ENCODE results near the gene KDM3A. TPM values are rescaled to one million over a fixed set of nuclear protein-coding genes. Genes with fewer than 3 reads are reported as not detected.

KDM3A gene
- total RNA-seq, 4 donors from 2014 or later, result 87.5 to 121 (median 105) TPM

DNA sequence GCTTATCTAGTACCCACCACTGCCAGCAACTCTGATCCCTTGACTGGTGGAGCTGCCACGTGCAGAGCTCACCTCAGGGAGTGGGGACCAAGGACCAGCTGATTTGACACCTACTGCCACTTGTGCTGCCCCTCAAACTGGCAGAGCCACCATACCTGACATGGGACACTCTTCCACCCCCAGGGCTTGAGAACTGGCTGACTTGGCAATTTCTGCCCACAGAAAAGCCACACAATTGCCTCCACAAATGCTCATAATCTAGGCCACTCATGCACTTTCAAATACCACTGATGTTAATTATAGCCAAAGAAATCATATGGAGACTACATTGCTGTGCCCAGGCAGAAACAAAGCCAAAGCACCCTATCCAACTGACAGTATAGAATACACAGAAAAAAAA is 11.8 kb upstream of the KDM3A start:
- intact Hi-C loops (cut with DNase I; ENCODE audit: low total_unique reads), result no loop called here
- 50% methylated on average over 1 of the region's 1 CpG for WGBS, 2 donors
- DNase-seq (ENCODE audit: low spot score in 2 of 2), result no peak
- TF ChIP-seq POLR2A (IDR thresholded peaks at IDR 0.05), result no peak
- TF ChIP-seq, protein P1, sequence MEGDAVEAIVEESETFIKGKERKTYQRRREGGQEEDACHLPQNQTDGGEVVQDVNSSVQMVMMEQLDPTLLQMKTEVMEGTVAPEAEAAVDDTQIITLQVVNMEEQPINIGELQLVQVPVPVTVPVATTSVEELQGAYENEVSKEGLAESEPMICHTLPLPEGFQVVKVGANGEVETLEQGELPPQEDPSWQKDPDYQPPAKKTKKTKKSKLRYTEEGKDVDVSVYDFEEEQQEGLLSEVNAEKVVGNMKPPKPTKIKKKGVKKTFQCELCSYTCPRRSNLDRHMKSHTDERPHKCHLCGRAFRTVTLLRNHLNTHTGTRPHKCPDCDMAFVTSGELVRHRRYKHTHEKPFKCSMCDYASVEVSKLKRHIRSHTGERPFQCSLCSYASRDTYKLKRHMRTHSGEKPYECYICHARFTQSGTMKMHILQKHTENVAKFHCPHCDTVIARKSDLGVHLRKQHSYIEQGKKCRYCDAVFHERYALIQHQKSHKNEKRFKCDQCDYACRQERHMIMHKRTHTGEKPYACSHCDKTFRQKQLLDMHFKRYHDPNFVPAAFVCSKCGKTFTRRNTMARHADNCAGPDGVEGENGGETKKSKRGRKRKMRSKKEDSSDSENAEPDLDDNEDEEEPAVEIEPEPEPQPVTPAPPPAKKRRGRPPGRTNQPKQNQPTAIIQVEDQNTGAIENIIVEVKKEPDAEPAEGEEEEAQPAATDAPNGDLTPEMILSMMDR (IDR thresholded peaks at IDR 0.05), result no peak
- H3K4me3 ChIP-seq (ENCODE audit: low read depth, poor library complexity, severe bottlenecking), result no peak overlapping the region

DNA sequence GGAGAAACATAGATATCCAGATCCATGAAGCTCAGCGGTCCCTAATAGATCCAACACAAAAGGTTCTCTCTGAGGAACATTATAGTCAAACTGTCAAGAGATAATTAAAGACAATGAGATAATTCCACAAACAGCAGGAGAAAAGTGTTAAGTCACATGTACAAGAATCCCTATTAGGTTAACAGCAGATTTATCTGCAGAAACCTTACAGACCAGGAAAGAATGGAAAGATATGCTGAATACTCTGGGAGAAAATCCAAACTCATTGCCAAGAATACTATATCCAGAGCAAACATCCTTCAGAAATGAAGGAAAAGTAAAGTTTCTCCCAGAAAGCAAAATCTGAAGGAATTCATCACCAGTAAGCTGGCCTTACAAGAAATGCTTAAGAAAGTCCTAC is 10.8 kb upstream of the KDM3A start:
- DNase-seq (ENCODE audit: low spot score in 2 of 2), result no peak
- TF ChIP-seq, protein P1 (IDR thresholded peaks at IDR 0.05), result no peak
- no peak for TF ChIP-seq POLR2A (IDR thresholded peaks at IDR 0.05)
- 93 to 100% methylated on average over 1 of the region's 1 CpG for WGBS, 2 donors
- no peak overlapping the region for H3K4me3 ChIP-seq (ENCODE audit: low read depth, poor library complexity, severe bottlenecking)
- intact Hi-C loops (cut with DNase I; ENCODE audit: low total_unique reads), result no loop called here

DNA sequence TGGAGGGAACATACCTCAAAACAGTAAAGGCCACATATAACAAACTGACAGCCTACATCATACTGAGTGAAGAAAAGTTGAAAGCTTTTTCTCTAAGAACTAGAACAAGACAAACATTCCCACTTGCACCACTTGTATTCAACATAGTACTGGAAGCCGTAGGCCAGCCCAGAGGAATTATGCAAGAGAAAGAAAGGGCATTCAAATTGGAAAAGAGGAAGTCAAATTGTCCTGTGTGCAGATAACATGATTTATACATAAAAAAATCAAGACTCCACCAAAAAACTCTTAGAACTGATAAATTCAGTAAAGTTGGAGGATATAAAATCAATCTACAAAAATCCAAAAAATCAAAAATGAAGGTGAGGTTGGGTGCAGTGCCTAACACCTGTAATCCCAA is 8.0 kb upstream of the KDM3A start:
- intact Hi-C loops (cut with DNase I; ENCODE audit: low total_unique reads), result no loop called here
- no peak for DNase-seq (ENCODE audit: low spot score in 2 of 2)
- TF ChIP-seq, protein P1 (IDR thresholded peaks at IDR 0.05), result no peak
- TF ChIP-seq POLR2A (IDR thresholded peaks at IDR 0.05), result no peak
- 67 to 83% methylated on average over 1 of the region's 1 CpG for WGBS, 2 donors
- no peak overlapping the region for H3K4me3 ChIP-seq (ENCODE audit: low read depth, poor library complexity, severe bottlenecking)

DNA sequence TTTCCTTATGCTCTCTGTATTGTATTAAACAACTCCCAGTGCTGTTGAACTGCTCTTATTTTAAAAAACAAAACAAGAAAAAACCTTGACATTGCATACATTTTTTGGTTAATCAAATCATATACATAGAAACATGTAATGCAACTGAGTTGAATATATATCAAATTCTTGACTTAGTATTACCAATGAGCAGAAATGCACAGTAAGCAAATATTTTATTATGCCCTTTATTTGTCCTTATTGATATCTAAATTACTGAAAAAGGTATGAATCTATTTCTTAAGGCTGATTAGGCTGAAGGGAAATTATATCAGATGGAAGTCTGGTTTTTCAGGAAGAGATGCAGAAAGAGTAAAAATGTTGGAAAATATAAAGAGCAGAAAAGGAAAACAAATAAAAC is 6.9 kb upstream of the KDM3A start:
- H3K4me3 ChIP-seq (ENCODE audit: low read depth, poor library complexity, severe bottlenecking), result no peak overlapping the region
- intact Hi-C loops (cut with DNase I; ENCODE audit: low total_unique reads), result no loop called here
- DNase-seq (ENCODE audit: low spot score in 2 of 2), result no peak
- TF ChIP-seq, protein P1 (IDR thresholded peaks at IDR 0.05), result no peak
- TF ChIP-seq POLR2A (IDR thresholded peaks at IDR 0.05), result no peak

DNA sequence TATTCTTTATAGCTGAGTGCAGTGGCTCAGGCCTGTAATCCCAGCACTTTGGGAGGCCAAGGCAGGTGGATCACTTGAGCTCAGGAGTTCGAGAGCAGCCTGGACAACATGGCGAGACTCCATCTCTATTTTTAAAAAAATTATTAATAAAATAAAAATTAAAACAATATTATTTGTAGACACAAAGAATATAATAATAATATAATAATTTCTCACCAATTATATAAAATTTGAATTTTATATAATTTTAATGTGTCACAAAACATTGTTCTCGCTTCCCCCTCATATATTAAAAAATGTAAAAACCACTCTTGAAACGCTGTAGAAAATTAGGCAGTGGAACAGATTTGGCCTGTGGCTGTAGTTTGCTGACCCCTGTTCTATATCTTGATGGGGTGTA is 5.6 kb upstream of the KDM3A start:
- intact Hi-C loops (cut with DNase I; ENCODE audit: low total_unique reads), result no loop called here

DNA sequence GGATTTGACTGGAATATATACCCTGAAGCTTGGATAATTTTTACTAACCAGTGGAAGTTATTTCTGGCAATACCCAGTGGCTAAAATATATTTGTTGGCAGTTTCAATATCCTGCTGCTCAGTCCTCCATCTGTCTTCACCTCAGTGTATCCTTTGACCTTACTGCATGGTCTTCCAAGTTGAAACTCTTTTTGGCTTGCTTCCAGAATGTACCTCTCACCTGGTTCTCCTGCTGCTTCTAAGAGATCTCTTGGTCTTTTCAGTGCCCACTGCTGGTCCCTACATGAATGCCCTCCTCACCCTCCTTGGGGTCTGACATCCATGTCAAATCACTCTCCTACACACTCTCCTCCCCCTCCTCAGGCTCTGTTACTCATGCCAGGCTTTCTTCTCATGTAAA is 4.8 kb upstream of the KDM3A start:
- TF ChIP-seq, protein P1 (IDR thresholded peaks at IDR 0.05), result no peak
- TF ChIP-seq POLR2A (IDR thresholded peaks at IDR 0.05), result no peak
- intact Hi-C loops (cut with DNase I; ENCODE audit: low total_unique reads), result no loop called here
- no peak for DNase-seq (ENCODE audit: low spot score in 2 of 2)
- no peak overlapping the region for H3K4me3 ChIP-seq (ENCODE audit: low read depth, poor library complexity, severe bottlenecking)

More for the DNA sequence above, 5.6 kb upstream of the KDM3A start:
- H3K4me3 ChIP-seq (ENCODE audit: low read depth, poor library complexity, severe bottlenecking), result no peak overlapping the region
- DNase-seq (ENCODE audit: low spot score in 2 of 2), result no peak
- TF ChIP-seq, protein P1 (IDR thresholded peaks at IDR 0.05), result no peak
- TF ChIP-seq POLR2A (IDR thresholded peaks at IDR 0.05), result no peak
- WGBS, 2 donors, result 84 to 94% methylated on average over 4 of the region's 4 CpGs
